Measurements from ENCODE around the gene WBP1. TPM values are rescaled to one million over a fixed set of nuclear protein-coding genes. Genes with fewer than 3 reads are reported as not detected.
A peak's percentile ranks its signal among the peaks of the same experiment; 100 is the strongest.

WBP1 gene
- total RNA-seq, 1 donor from 2014 or later = 38.2 TPM

DNA sequence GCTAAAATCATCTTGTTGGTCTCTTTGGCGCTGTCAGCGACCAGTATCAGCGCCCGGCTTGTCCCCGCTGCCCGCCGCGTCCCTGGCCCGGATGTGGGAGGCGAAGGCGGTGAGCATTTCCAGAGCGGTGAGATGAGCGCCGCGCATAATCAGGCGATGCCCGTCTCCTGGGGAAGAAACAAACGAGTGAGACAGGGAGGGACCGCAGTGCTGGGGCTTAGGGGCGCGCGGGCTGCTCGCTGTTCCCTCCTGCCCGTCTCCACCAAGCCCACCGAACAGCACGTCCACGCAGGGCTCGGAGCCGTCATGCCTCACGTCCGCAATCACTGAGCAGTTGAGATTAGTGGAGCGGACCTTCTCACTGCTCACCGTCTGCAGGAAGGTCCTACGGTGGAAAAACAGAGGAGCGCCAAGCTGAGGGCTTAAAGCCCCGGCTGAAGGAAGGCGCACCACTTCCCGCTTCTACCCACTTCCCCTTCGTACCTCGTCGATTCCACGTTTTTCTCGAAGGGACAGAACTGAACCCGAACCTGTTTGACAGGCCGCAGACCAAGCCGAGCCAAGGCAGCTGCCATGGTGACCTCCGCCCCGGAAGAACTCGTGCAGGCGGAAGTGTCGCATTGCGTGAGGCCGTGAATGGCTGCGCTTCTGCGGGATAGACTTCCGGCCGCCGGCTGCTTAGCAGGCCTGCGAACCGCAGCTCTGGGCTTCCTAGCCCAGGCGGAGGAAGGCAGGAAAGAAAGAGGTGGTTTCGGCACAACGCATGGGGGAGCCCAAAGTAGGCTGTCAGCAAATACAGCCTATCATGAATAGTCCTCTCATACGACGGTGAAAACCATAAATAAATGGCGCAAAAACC is 14.1 kb downstream of the WBP1 start, which contains the start of gene MRPL53:
MRPL53 (minus strand) TSS at position 595 of the 859 bp plus-strand sequence; CDS start at position 575, 20 bp downstream.
- H2AFZ ChIP-seq (replicated peaks) = peak within 1 kb of the TSS; percentile 74
- no peaks in the 10 kb centered on the region for H3K27me3 ChIP-seq
- Mint-ChIP-seq H3K27ac (peak within 1 kb of the TSS; percentile 98), H3K4me3 (peak within 1 kb of the TSS; percentile 97), H3K4me1 (peaks cover 15% of the 10 kb centered on the region), H3K36me3 (peaks cover 13% of the 10 kb centered on the region), H3K27me3 (ENCODE audit: insufficient read depth, low read depth) (peaks cover 9% of the 10 kb centered on the region), H3K9me3 (no peaks in the 10 kb centered on the region)
- peaks cover 30% of the 10 kb centered on the region for H3F3A ChIP-seq (ENCODE audit: low read depth)
- peak within 1 kb of the TSS; percentile 75 for H3K27ac ChIP-seq
- TF ChIP-seq EZH2 (IDR thresholded peaks at IDR 0.05) = no peak
- peak; percentile 26 for TF ChIP-seq EZH2phosphoT487 (IDR thresholded peaks at IDR 0.05)
- H3K9ac ChIP-seq = peak within 1 kb of the TSS; percentile 19
- no peaks in the 10 kb centered on the region for H3K9me3 ChIP-seq (ENCODE audit: low read depth)
- DNase-seq (ENCODE audit: low spot score) = peak; percentile 96
- peaks cover 4% of the 10 kb centered on the region for H3K79me2 ChIP-seq (ENCODE audit: low read depth)
- H4K20me1 ChIP-seq (ENCODE audit: low read depth) = no peaks in the 10 kb centered on the region
- no peaks in the 10 kb centered on the region for H3K36me3 ChIP-seq
- H3K4me2 ChIP-seq = peak within 1 kb of the TSS; percentile 97
- H3K4me3 ChIP-seq = peak within 1 kb of the TSS; percentile 63
- H3K4me1 ChIP-seq = peaks cover 11% of the 10 kb centered on the region

DNA sequence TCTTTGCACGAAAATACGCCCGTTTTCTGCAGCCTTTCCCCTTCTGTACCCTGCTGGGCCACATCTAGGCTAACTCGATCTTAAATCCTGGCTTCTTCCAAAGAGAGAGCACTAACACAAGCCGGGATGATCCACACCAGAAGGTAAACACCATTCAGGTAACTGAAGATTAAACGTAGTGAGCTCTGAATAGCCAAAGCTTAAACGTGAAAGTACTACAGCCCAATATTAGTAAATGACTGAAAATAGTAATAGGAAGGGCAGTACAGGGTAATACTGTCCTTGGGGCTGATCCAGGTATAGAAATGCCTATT is 14.7 kb downstream of the WBP1 start:
- Mint-ChIP-seq H3K4me1 (peaks cover 15% of the 10 kb centered on the region), H3K27me3 (ENCODE audit: insufficient read depth, low read depth) (peaks cover 9% of the 10 kb centered on the region), H3K27ac (peak overlapping the region; percentile 98), H3K9me3 (no peaks in the 10 kb centered on the region), H3K4me3 (peak overlapping the region; percentile 97), H3K36me3 (peaks cover 17% of the 10 kb centered on the region)
- Histone ChIP-seq H3K4me1 (peaks cover 11% of the 10 kb centered on the region), H3K9me3 (ENCODE audit: low read depth) (no peaks in the 10 kb centered on the region), H3K79me2 (ENCODE audit: low read depth) (peaks cover 4% of the 10 kb centered on the region), H3F3A (ENCODE audit: low read depth) (peaks cover 27% of the 10 kb centered on the region), H2AFZ (replicated peaks) (peak overlapping the region; percentile 12), H3K4me3 (peak overlapping the region; percentile 63), H3K4me2 (peak overlapping the region; percentile 97), H4K20me1 (ENCODE audit: low read depth) (no peaks in the 10 kb centered on the region), H3K9ac (peak overlapping the region; percentile 19), H3K27ac (peak overlapping the region; percentile 75), H3K36me3 (no peaks in the 10 kb centered on the region), H3K27me3 (no peaks in the 10 kb centered on the region)
- DNase-seq (ENCODE audit: low spot score) = no peak
- no peak for TF ChIP-seq EZH2 (IDR thresholded peaks at IDR 0.05)
- TF ChIP-seq EZH2phosphoT487 (IDR thresholded peaks at IDR 0.05) = no peak
- TF ChIP-seq, protein P1, sequence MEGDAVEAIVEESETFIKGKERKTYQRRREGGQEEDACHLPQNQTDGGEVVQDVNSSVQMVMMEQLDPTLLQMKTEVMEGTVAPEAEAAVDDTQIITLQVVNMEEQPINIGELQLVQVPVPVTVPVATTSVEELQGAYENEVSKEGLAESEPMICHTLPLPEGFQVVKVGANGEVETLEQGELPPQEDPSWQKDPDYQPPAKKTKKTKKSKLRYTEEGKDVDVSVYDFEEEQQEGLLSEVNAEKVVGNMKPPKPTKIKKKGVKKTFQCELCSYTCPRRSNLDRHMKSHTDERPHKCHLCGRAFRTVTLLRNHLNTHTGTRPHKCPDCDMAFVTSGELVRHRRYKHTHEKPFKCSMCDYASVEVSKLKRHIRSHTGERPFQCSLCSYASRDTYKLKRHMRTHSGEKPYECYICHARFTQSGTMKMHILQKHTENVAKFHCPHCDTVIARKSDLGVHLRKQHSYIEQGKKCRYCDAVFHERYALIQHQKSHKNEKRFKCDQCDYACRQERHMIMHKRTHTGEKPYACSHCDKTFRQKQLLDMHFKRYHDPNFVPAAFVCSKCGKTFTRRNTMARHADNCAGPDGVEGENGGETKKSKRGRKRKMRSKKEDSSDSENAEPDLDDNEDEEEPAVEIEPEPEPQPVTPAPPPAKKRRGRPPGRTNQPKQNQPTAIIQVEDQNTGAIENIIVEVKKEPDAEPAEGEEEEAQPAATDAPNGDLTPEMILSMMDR (IDR thresholded peaks at IDR 0.05) = no peak

DNA sequence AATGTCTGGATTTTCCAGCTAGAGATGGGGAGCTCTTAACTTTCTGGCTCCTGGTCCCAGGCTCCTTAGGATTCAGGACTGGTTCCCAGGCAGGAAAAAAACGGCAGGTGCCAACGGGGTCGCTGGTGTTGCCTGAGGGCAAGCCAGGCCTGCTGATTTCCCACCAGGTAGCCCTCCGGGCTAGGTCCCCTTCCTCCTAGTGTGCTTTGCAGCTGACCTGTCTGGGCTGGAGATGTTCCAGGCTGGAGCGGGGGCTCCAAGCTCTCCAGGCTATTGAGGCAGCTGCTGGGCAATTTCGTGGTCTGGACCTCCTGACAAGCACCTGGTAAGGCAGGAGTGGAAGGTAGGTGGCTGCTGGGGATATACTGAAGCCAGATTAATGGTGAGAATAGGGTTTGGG is 16.2 kb downstream of the WBP1 start:
- H2AFZ ChIP-seq (replicated peaks) = no peak overlapping the region
- Mint-ChIP-seq H3K4me3 (peak overlapping the region; percentile 46), H3K27ac (no peak overlapping the region), H3K36me3 (peaks cover 20% of the 10 kb centered on the region), H3K4me1 (peaks cover 17% of the 10 kb centered on the region), H3K9me3 (no peaks in the 10 kb centered on the region), H3K27me3 (ENCODE audit: insufficient read depth, low read depth) (peaks cover 12% of the 10 kb centered on the region)
- peaks cover 4% of the 10 kb centered on the region for H3K79me2 ChIP-seq (ENCODE audit: low read depth)
- no peaks in the 10 kb centered on the region for H4K20me1 ChIP-seq (ENCODE audit: low read depth)
- no peaks in the 10 kb centered on the region for H3K9me3 ChIP-seq (ENCODE audit: low read depth)
- H3K4me2 ChIP-seq = no peak overlapping the region
- no peaks in the 10 kb centered on the region for H3K36me3 ChIP-seq
- H3K27ac ChIP-seq = no peak overlapping the region
- no peak overlapping the region for H3K9ac ChIP-seq
- TF ChIP-seq, protein P1 (IDR thresholded peaks at IDR 0.05) = no peak
- TF ChIP-seq EZH2phosphoT487 (IDR thresholded peaks at IDR 0.05) (no peak), EZH2 (IDR thresholded peaks at IDR 0.05) (no peak)
- H3F3A ChIP-seq (ENCODE audit: low read depth) = peaks cover 27% of the 10 kb centered on the region
- H3K4me3 ChIP-seq = no peak overlapping the region
- H3K4me1 ChIP-seq = peaks cover 11% of the 10 kb centered on the region
- H3K27me3 ChIP-seq = no peaks in the 10 kb centered on the region
- no peak for DNase-seq (ENCODE audit: low spot score)

DNA sequence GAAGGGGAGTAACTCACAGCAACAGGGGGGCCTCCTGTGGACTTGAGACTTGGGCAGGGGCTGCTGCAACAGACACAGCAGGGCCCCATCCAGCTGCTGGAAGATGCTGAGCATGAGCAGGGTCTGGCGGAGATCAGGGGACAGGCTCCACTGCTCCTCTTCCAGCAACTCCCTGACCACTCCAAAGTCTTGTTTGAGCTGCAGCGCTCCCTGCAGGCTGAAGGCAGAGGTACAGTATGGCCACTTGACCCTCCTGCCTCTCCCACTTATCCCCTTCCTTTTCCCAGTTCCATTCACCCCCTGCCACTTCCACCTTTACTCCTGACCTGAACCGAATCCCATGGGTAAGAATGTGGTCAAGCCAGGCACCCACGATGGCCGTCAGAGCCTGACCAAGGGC is 16.7 kb downstream of the WBP1 start:
- Histone ChIP-seq H3K4me2 (no peak overlapping the region), H3K4me3 (no peak overlapping the region), H3K27ac (no peak overlapping the region), H3K36me3 (no peaks in the 10 kb centered on the region), H3K9me3 (ENCODE audit: low read depth) (no peaks in the 10 kb centered on the region), H3K27me3 (no peaks in the 10 kb centered on the region), H4K20me1 (ENCODE audit: low read depth) (no peaks in the 10 kb centered on the region), H3K4me1 (peaks cover 11% of the 10 kb centered on the region), H3F3A (ENCODE audit: low read depth) (peaks cover 24% of the 10 kb centered on the region), H3K79me2 (ENCODE audit: low read depth) (peaks cover 4% of the 10 kb centered on the region), H2AFZ (replicated peaks) (no peak overlapping the region), H3K9ac (no peak overlapping the region)
- H3K27ac Mint-ChIP-seq = no peak overlapping the region
- peaks cover 12% of the 10 kb centered on the region for H3K27me3 Mint-ChIP-seq (ENCODE audit: insufficient read depth, low read depth)
- H3K4me1 Mint-ChIP-seq = peaks cover 18% of the 10 kb centered on the region
- peak; percentile 32 for DNase-seq (ENCODE audit: low spot score)
- peaks cover 20% of the 10 kb centered on the region for H3K36me3 Mint-ChIP-seq
- no peak overlapping the region for H3K4me3 Mint-ChIP-seq
- TF ChIP-seq, protein P1 (IDR thresholded peaks at IDR 0.05) = peak; percentile 48
- no peak for TF ChIP-seq EZH2phosphoT487 (IDR thresholded peaks at IDR 0.05)
- no peaks in the 10 kb centered on the region for H3K9me3 Mint-ChIP-seq
